Measurements from ENCODE around the gene C6orf132.

The C6orf132 gene

GRCh38 chr6:42165016-42165415 is 22.6 kb upstream of the C6orf132 start:
- no peak for TF ChIP-seq CTCF (IDR thresholded peaks at IDR 0.05; ENCODE audit: insufficient read depth, low read length, poor library complexity, severe bottlenecking)
- Histone ChIP-seq H3K36me3 (ENCODE audit: control insufficient read depth, insufficient read depth, low read length) (no peaks in the 10 kb centered on the region), H3K4me3 (replicated peaks; ENCODE audit: low read depth, low read length) (no peak overlapping the region), H3K27me3 (replicated peaks; ENCODE audit: control insufficient read depth, insufficient read depth, low read length) (no peaks in the 10 kb centered on the region; the same call in 1 of the 2 replicates)
- no peak for DNase-seq (ENCODE audit: extremely low read depth, insufficient read length)

GRCh38 chr6:42163981-42164380 is 21.6 kb upstream of the C6orf132 start:
- no peaks in the 10 kb centered on the region for H3K36me3 ChIP-seq (ENCODE audit: control insufficient read depth, insufficient read depth, low read length)
- no peak for TF ChIP-seq CTCF (IDR thresholded peaks at IDR 0.05; ENCODE audit: insufficient read depth, low read length, poor library complexity, severe bottlenecking)

GRCh38 chr6:42162812-42163211 is 20.4 kb upstream of the C6orf132 start:
- no peak for TF ChIP-seq CTCF (IDR thresholded peaks at IDR 0.05; ENCODE audit: insufficient read depth, low read length, poor library complexity, severe bottlenecking)
- no peak overlapping the region for H3K4me3 ChIP-seq (replicated peaks; ENCODE audit: low read depth, low read length)

More at GRCh38 chr6:42163981-42164380, 21.6 kb upstream of the C6orf132 start:
- DNase-seq (ENCODE audit: extremely low read depth, insufficient read length) = no peak
- Histone ChIP-seq H3K27me3 (replicated peaks; ENCODE audit: control insufficient read depth, insufficient read depth, low read length) (no peaks in the 10 kb centered on the region; the same call in none of the 2 replicates), H3K4me3 (replicated peaks; ENCODE audit: low read depth, low read length) (no peak overlapping the region)

GRCh38 chr6:42162384-42162783 is 20.0 kb upstream of the C6orf132 start:
- no peaks in the 10 kb centered on the region for H3K36me3 ChIP-seq (ENCODE audit: control insufficient read depth, insufficient read depth, low read length)
- H3K4me3 ChIP-seq (replicated peaks; ENCODE audit: low read depth, low read length) = no peak overlapping the region
- TF ChIP-seq CTCF (IDR thresholded peaks at IDR 0.05; ENCODE audit: insufficient read depth, low read length, poor library complexity, severe bottlenecking) = no peak
- no peak for DNase-seq (ENCODE audit: extremely low read depth, insufficient read length)
- H3K27me3 ChIP-seq (replicated peaks; ENCODE audit: control insufficient read depth, insufficient read depth, low read length) = no peaks in the 10 kb centered on the region; the same call in none of the 2 replicates

More at GRCh38 chr6:42162812-42163211, 20.4 kb upstream of the C6orf132 start:
- no peak for DNase-seq (ENCODE audit: extremely low read depth, insufficient read length)
- Histone ChIP-seq H3K36me3 (ENCODE audit: control insufficient read depth, insufficient read depth, low read length) (no peaks in the 10 kb centered on the region), H3K27me3 (replicated peaks; ENCODE audit: control insufficient read depth, insufficient read depth, low read length) (no peaks in the 10 kb centered on the region; the same call in none of the 2 replicates)

- Histone ChIP-seq H3K36me3 (ENCODE audit: control insufficient read depth, insufficient read depth, low read length) (no peaks in the 10 kb centered on the region), H3K27me3 (replicated peaks; ENCODE audit: control insufficient read depth, insufficient read depth, low read length) (no peaks in the 10 kb centered on the region; the same call in none of the 2 replicates), H3K4me3 (replicated peaks; ENCODE audit: low read depth, low read length) (no peak overlapping the region)
- DNase-seq (ENCODE audit: extremely low read depth, insufficient read length) = no peak
- no peak for TF ChIP-seq CTCF (IDR thresholded peaks at IDR 0.05; ENCODE audit: insufficient read depth, low read length, poor library complexity, severe bottlenecking)
These were observed 17.1 kb upstream of the C6orf132 start for GRCh38 chr6:42159431-42160024.

Measured in GM06990 (cell line).